SK-N-SH (cell line): Measurements from ENCODE around the gene RUVBL2. TPM values are rescaled to one million over a fixed set of nuclear protein-coding genes. Genes with fewer than 3 reads are reported as not detected.

Experiments used
- CTCF ChIA-PET: fragments of 300-600, 350-600 bp; formaldehyde crosslinking; extraction: SDS; loops from one replicate; lab custom pipeline; 2021; lab: Yijun Ruan, JAX
- POLR2A ChIA-PET: fragments of 350-600 bp; sonication (Branson Sonifier 250); formaldehyde crosslinking; extraction: SDS; loops from one replicate; lab custom pipeline; 2020; ENCODE audit warnings: antibody characterized with exemption, inconsistent platforms; lab: Yijun Ruan, JAX
- DNase-seq: peaks from one replicate; pipeline ENCODE4 v3.0.0; 2012
- H2AFZ ChIP-seq: fragments of 200-600 bp; sonication (generic); 2 replicates; pipeline ENCODE4 v1.8.1; 2016; ENCODE audit warnings: antibody characterized with exemption, mild to moderate bottlenecking, low read depth
- H3F3A ChIP-seq: fragments of 200-600 bp; sonication (generic); replicated peaks from 2 replicates; pipeline ENCODE3; 2016; ENCODE audit warnings: antibody characterized with exemption, mild to moderate bottlenecking; ENCODE audit not compliant: insufficient read depth
- H3K27ac ChIP-seq, 2 experiments: fragments of 200-500 bp in 1 of 2; fragments of 200-600 bp in 1 of 2; sonication (Bioruptor generic) in 1 of 2; sonication (generic), shearing (Covaris generic) in 1 of 2; 2 replicates each; pipeline versions ENCODE4 v1.5.1 to v1.6.1; 2014 to 2016; ENCODE audit warnings: low read depth in 2 of 2, inconsistent platforms in 1 of 2, low read length in 1 of 2, mild to moderate bottlenecking in 1 of 2, mixed read lengths in 1 of 2
- H3K27me3 ChIP-seq: fragments of 200-600 bp; sonication (generic), shearing (Covaris generic); 2 replicates; pipeline ENCODE4 v1.6.1; 2016; ENCODE audit warnings: mixed run types; ENCODE audit not compliant: insufficient read depth
- H3K36me3 ChIP-seq, 2 experiments: fragments of 200-500 bp in 1 of 2; fragments of 200-600 bp in 1 of 2; sonication (Bioruptor generic) in 1 of 2; sonication (generic) in 1 of 2; replicated peaks in 1 of 2; 2 replicates each; pipeline versions ENCODE3 to v1.5.1; 2014 to 2016; ENCODE audit warnings: low read length in 1 of 2, mild to moderate bottlenecking in 1 of 2; ENCODE audit not compliant: insufficient read depth in 2 of 2, control insufficient read depth in 1 of 2
- H3K4me1 ChIP-seq, 2 experiments: fragments of 200-500 bp in 1 of 2; fragments of 200-600 bp in 1 of 2; sonication (Bioruptor generic) in 1 of 2; sonication (generic), shearing (Covaris generic) in 1 of 2; 2 replicates each; pipeline versions ENCODE4 v1.5.1 to v1.6.1; 2014 to 2016; ENCODE audit warnings: low read depth in 1 of 2, low read length in 1 of 2, mixed run types in 1 of 2; ENCODE audit not compliant: insufficient read depth in 2 of 2, control insufficient read depth in 1 of 2
- H3K4me2 ChIP-seq: fragments of 200-600 bp; sonication (generic), shearing (Covaris generic); 2 replicates; pipeline ENCODE4 v1.6.1; 2017; ENCODE audit warnings: mixed run types
- H3K4me3 ChIP-seq, 2 experiments: fragments of 200-500 bp in 1 of 2; fragments of 200-600 bp in 1 of 2; sonication (Bioruptor generic) in 1 of 2; sonication (generic), shearing (Covaris generic) in 1 of 2; 2 replicates each; pipeline versions ENCODE4 v1.5.1 to v1.8.1; 2014 to 2016; ENCODE audit warnings: low read depth in 2 of 2, inconsistent platforms in 1 of 2, low read length in 1 of 2, mild to moderate bottlenecking in 1 of 2, mixed read lengths in 1 of 2, moderate library complexity in 1 of 2
- H3K79me2 ChIP-seq: fragments of 200-600 bp; sonication (generic); 2 replicates; pipeline ENCODE4 v1.8.1; 2017; ENCODE audit warnings: mild to moderate bottlenecking; ENCODE audit not compliant: insufficient read depth
- H3K9ac ChIP-seq: fragments of 200-600 bp; sonication (generic); 2 replicates; pipeline ENCODE4 v1.6.1; 2017; ENCODE audit warnings: mixed run types
- H3K9me2 ChIP-seq: fragments of 200-600 bp; sonication (generic); 2 replicates; pipeline ENCODE4 v1.6.1; 2017; ENCODE audit warnings: mixed run types
- H3K9me3 ChIP-seq: fragments of 200-600 bp; sonication (generic); 2 replicates; pipeline ENCODE4 v1.6.1; 2017; ENCODE audit warnings: mixed run types, mild to moderate bottlenecking, moderate library complexity
- H4K20me1 ChIP-seq: fragments of 200-600 bp; sonication (generic); 2 replicates; pipeline ENCODE4 v1.6.1; 2017; ENCODE audit warnings: mild to moderate bottlenecking, mixed run types; ENCODE audit not compliant: insufficient read depth
- CHD2 ChIP-seq: fragments of 150-350 bp; IDR thresholded peaks from 2 replicates; pipeline ENCODE4 v1.6.1; 2018; ENCODE audit warnings: low read length; ENCODE audit not compliant: partially characterized antibody
- ELF1 ChIP-seq: IDR thresholded peaks from 2 replicates; pipeline ENCODE4 v1.4.0; 2012
- EP300 ChIP-seq, 2 experiments: IDR thresholded peaks; 2 replicates each; pipeline versions ENCODE4 v1.4.0 to v1.6.1; 2012; ENCODE audit warnings: borderline replicate concordance in 1 of 2, low read depth in 1 of 2, low read length in 1 of 2
- EZH2phosphoT487 ChIP-seq: fragments of 200-600 bp; sonication (generic); IDR thresholded peaks from 2 replicates; pipeline ENCODE4 v1.6.1; 2017; ENCODE audit warnings: low read depth, mixed run types, mild to moderate bottlenecking, antibody characterized with exemption, moderate library complexity, borderline replicate concordance
- FOSL2 ChIP-seq: IDR thresholded peaks from 2 replicates; pipeline ENCODE4 v1.4.0; 2012; ENCODE audit warnings: low read depth, mild to moderate bottlenecking, moderate library complexity, borderline replicate concordance
- FOXM1 ChIP-seq: IDR thresholded peaks from 2 replicates; pipeline ENCODE4 v1.4.0; 2012; ENCODE audit warnings: low read depth, mild to moderate bottlenecking
- GABPA ChIP-seq: IDR thresholded peaks from 2 replicates; pipeline ENCODE4 v1.4.0; 2012; ENCODE audit warnings: low read depth, mild to moderate bottlenecking
- IRF3 ChIP-seq: fragments of 150-350 bp; IDR thresholded peaks from 2 replicates; pipeline ENCODE4 v1.6.1; 2016; ENCODE audit warnings: mild to moderate bottlenecking, low read depth, low read length
- JUND ChIP-seq: IDR thresholded peaks from 2 replicates; pipeline ENCODE4 v1.4.0; 2012
- MXI1 ChIP-seq: IDR thresholded peaks from 2 replicates; pipeline ENCODE4 v1.6.1; 2012; ENCODE audit warnings: mild to moderate bottlenecking, low read depth, low read length, improper control_type of control experiment
- NFIC ChIP-seq: IDR thresholded peaks from 2 replicates; pipeline ENCODE4 v1.4.0; 2012; ENCODE audit warnings: borderline replicate concordance
- NRF1 ChIP-seq: IDR thresholded peaks from 2 replicates; pipeline ENCODE4 v1.6.1; 2012; ENCODE audit warnings: low read depth, mild to moderate bottlenecking, low read length
- PBX3 ChIP-seq: IDR thresholded peaks from 2 replicates; pipeline ENCODE4; 2012
- RAD21 ChIP-seq: IDR thresholded peaks from 2 replicates; pipeline ENCODE4 v1.6.1; 2012; ENCODE audit warnings: mild to moderate bottlenecking, low read length
- RCOR1 ChIP-seq: fragments of 150-350 bp; IDR thresholded peaks from 2 replicates; pipeline ENCODE4 v1.6.1; 2017; ENCODE audit warnings: antibody characterized with exemption, low read length
- REST ChIP-seq: IDR thresholded peaks from 2 replicates; pipeline ENCODE4 v1.6.1; 2012; ENCODE audit warnings: mild to moderate bottlenecking, low read depth, low read length, moderate library complexity
- RFX5 ChIP-seq: IDR thresholded peaks from 2 replicates; pipeline ENCODE4 v1.6.1; 2012; ENCODE audit warnings: mild to moderate bottlenecking, improper control_type of control experiment, low read length
- RXRA ChIP-seq: IDR thresholded peaks from 2 replicates; pipeline ENCODE4 v1.4.0; 2012; ENCODE audit warnings: low read depth, mild to moderate bottlenecking, borderline replicate concordance
- SIN3A ChIP-seq: IDR thresholded peaks from 2 replicates; pipeline ENCODE4 v1.6.1; 2012; ENCODE audit warnings: low read depth, mild to moderate bottlenecking, low read length, moderate library complexity, borderline replicate concordance
- SMC3 ChIP-seq: IDR thresholded peaks from 2 replicates; pipeline ENCODE4 v1.6.1; 2012; ENCODE audit warnings: low read depth, low read length, improper control_type of control experiment
- TAF1 ChIP-seq: IDR thresholded peaks from 2 replicates; pipeline ENCODE4 v1.6.1; 2012; ENCODE audit warnings: low read depth, mild to moderate bottlenecking, low read length, moderate library complexity, borderline replicate concordance
- TEAD4 ChIP-seq: IDR thresholded peaks from 2 replicates; pipeline ENCODE4 v1.4.0; 2012; ENCODE audit warnings: mild to moderate bottlenecking, borderline replicate concordance; ENCODE audit not compliant: insufficient read depth
- USF1 ChIP-seq: IDR thresholded peaks from 2 replicates; pipeline ENCODE4 v1.4.0; 2012; ENCODE audit warnings: low read depth, borderline replicate concordance
- YY1 ChIP-seq: IDR thresholded peaks from 2 replicates; pipeline ENCODE4 v1.4.0; 2012; ENCODE audit warnings: low read depth, mild to moderate bottlenecking
- WGBS: methylation state at CpG from one replicate; pipeline ENCODE4 v1.1.6; 2017; ENCODE audit warnings: low lambda C conversion rate; 5-methylcytosine and 5-hydroxymethylcytosine counted together
- polyA plus RNA-seq, 3 experiments: library from polyadenylated mRNA; depleted of rRNA; stranded (reverse); fragments of >200 nt; gene quantifications; 2 replicates each; pipeline ENCODE4 v1.2.3, GENCODE V29; 2012

Gene RUVBL2
- polyA plus RNA-seq (2012; rRNA removed): 411 and 459 TPM in 2 replicates
- polyA plus RNA-seq (2012; cell fraction: cytosol; rRNA removed): 196 and 298 TPM in 2 replicates
- 340 and 467 TPM in 2 replicates for polyA plus RNA-seq (2012; cell fraction: nucleus; rRNA removed)

GRCh38 chr19:48993175-48994034, at the start of gene RUVBL2, which contains the start of gene GYS1:
RUVBL2 (plus strand) TSS chr19:48993887; CDS start chr19:48993912, 25 bp downstream.
GYS1 (minus strand) TSS chr19:48993309; CDS start chr19:48993112, 197 bp downstream.
- Histone ChIP-seq H3K27me3 (no peaks in the 10 kb centered on the region), H3K36me3 (peaks cover 0 to 9% of the 10 kb centered on the region in 2 experiments), H3K9me3 (no peaks in the 10 kb centered on the region), H3K4me1 (peaks cover 0 to 17% of the 10 kb centered on the region in 2 experiments; a peak in 1 of 4 replicates), H4K20me1 (no peaks in the 10 kb centered on the region), H3K9ac (peak within 1 kb of the TSS; percentile 96), H3K4me3 (peak within 1 kb of the TSS; percentile 74 to 99), H3K9me2 (no peaks in the 10 kb centered on the region), H3K79me2 (peaks cover 87% of the 10 kb centered on the region), H3F3A (peaks cover 8% of the 10 kb centered on the region), H3K27ac (peak within 1 kb of the TSS; percentile 82 to 86), H2AFZ (peak within 1 kb of the TSS; percentile 69), H3K4me2 (peak within 1 kb of the TSS; percentile 100)
- under 1% methylated on average over 42 of the region's 56 CpGs for WGBS
- ChIA-PET POLR2A (interaction anchor here (0.5 to 1.1 kb wide), 4 partner anchors 10 to 343 kb away, joined by 3 to 5 read pairs (median 3); no protein-coding TSS in a partner anchor), CTCF (interaction anchor here (0.6 to 6.2 kb wide), 26 partner anchors 10 to 213 kb away, joined by 3 to 54 read pairs (median 5); partner anchors contain the start of genes FTL and KCNA7)
- DNase-seq: peak; percentile 99
- TF ChIP-seq USF1 (no peak), NRF1 (peak; percentile 47), MXI1 (peak; percentile 87), RFX5 (peak; percentile 53; the same call in 1 of the 2 replicates), GABPA (peak; percentile 95), FOXM1 (no peak), EP300 (IDR thresholded peaks at IDR 0.05; ENCODE audit: borderline replicate concordance in 1 of 2, low read depth in 1 of 2, low read length in 1 of 2) (no peak; a peak in 1 of 4 replicates), SIN3A (peak; percentile 91), CHD2 (peak; percentile 78), REST (peak; percentile 58; the same call in 1 of the 2 replicates), RAD21 (no peak), ELF1 (peak; percentile 43; the same call in 1 of the 2 replicates), JUND (no peak), FOSL2 (no peak), SMC3 (no peak), EZH2phosphoT487 (no peak), TAF1 (peak; percentile 93), YY1 (peak; percentile 87), RXRA (no peak), RCOR1 (peak; percentile 6; the same call in 1 of the 2 replicates), IRF3 (peak; percentile 72; the same call in 1 of the 2 replicates), TEAD4 (no peak), PBX3 (peak; percentile 98), NFIC (no peak; the same call in 1 of the 2 replicates)
